GM18951 (cell line): ENCODE measurements around the gene CFAP99.

ENCODE experiments used
- POLR2A ChIP-seq: IDR thresholded peaks from 4 replicates; pipeline ENCODE4 v1.6.1; 2011; ENCODE audit warnings: mild to moderate bottlenecking; ENCODE audit not compliant: insufficient read length, insufficient read depth; ENCODE audit errors: extremely low read depth
- in situ Hi-C: fragments of 300-500 bp; cut with MboI; formaldehyde crosslinking; loops from one replicate; pipeline ENCODE4 v1.12.0; 2022; ENCODE audit warnings: low sequenced_read_pairs, mixed read lengths, inconsistent platforms; ENCODE audit not compliant: unreplicated experiment

Gene CFAP99

DNA sequence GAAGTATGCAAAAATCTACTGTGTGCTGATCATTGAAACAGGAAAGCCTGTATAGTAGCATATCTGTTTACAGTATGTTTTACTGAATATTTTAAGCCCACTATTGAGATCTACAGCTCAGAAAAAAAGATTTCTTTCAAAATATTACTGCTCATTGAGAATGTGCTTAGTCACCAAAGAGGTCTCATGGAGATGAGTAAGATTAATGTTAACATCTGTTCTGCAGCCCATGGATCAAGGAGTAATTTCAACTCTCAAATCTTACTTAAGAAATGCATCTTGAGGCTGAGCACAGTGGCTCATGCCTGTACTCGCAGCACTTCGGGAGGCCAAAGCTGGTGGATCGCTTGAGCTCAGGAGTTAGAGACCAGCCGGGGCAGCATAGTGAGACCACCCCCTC is 53.4 kb downstream of the CFAP99 start:
- in situ Hi-C loops, result no loop called here
- TF ChIP-seq POLR2A, result no peak

- TF ChIP-seq POLR2A, result no peak
- in situ Hi-C loops, result no loop called here
Observed at GRCh38 chr4:2478229-2478628, 59.5 kb downstream of the CFAP99 start.

- in situ Hi-C loops, result no loop called here
- TF ChIP-seq POLR2A, result no peak
Observed at GRCh38 chr4:2480649-2481048, 61.9 kb downstream of the CFAP99 start.

DNA sequence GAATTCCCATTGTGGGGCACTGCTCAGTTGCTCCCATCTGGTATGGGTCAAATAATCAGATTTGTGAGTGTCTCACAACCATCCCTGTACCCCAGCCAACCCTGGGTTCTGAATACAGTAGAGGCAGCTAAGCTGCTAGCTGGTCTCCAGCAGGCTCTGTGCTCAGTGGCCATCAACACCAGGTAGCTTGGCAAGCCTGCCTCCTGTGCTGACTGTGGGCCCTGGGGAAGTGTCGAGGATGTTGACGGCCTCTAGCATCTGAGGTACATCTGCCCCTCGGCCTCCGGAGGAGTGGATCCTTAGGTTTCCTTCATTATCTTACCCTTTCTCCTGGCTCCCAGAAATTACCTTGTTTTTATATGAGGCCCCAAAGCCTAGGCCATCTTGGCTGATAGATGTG is 63.4 kb downstream of the CFAP99 start:
- no peak for TF ChIP-seq POLR2A
- in situ Hi-C loops, result no loop called here

DNA sequence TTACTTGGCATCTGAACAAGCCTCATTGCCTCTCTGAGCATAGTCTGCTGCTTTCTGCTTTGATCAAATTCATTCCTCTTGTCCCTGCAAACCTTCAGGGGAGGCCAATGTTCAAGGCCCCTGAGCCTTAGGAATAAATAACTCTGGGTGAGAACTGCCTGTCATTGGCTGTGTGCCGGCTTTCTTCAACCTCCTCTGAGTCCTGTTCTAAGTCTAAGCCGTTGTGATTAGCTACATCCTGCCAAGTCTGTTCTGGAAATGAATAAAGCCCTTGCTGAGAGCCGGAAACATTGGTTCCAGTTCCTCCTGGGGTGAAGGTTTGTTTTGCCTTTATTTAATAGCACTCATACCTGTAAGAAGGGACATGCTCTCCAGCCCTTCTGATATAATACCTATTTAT is 63.9 kb downstream of the CFAP99 start:
- in situ Hi-C loops, result no loop called here

DNA sequence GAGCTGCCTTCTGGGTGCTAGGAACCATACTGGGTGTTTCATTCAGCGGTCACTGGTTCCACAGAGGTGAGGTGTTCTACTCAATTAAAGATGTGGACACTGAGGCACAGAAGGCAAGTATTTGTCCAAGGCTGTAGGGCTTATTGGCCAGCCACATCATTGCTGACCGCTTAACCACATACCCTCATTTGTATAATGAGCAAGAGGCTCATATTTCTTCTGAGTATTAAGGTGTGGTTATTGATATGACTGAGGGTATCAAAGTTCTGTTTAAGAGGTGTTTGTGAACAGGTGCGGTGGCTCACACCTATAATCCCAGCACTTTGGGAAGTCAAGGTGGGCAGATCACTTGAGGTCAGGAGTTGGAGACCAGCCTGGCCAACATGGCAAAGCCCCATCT is 64.5 kb downstream of the CFAP99 start:
- no peak for TF ChIP-seq POLR2A
- in situ Hi-C loops, result no loop called here

More for the DNA sequence above, 63.9 kb downstream of the CFAP99 start:
- TF ChIP-seq POLR2A, result no peak

DNA sequence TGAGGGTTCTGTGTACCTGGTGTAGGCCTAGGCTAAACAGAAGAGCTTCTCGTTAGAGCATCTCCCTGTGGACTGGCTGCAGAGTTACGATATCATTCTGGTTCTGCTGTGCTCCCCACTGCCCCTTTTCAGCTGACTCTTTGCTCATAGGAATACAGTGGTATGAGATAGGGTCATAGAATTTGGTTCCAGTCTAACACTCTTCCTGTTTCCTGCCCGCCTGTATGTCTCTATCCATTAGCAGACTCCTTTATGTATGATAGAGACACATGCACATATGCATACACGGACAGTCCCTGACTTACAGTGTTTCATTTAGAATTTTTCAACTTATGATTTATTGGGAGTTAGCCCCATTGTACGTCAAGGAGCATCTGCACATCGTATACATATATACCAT is 65.4 kb downstream of the CFAP99 start:
- in situ Hi-C loops, result no loop called here

DNA sequence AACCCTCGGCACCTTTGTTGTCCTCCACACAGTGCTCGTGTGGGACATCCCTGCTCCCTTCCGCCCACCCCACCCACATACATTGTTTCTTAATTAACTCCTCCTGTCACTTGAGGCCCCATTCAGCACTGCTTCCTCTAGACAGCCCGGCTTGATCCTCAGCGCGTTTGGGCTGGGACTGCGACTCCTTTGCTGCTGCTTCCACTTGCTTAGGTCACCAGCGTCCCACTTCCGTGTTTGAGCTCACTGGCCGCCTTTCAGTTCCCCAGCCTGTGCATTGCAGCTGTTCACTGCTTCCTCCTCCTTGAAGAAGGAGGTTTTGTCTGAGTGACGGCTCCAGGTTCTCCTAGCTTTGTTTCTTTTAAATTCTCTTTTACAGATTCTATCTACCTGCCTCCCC is 66.2 kb downstream of the CFAP99 start:
- in situ Hi-C loops, result no loop called here

More for the DNA sequence above, 65.4 kb downstream of the CFAP99 start:
- TF ChIP-seq POLR2A, result no peak

GRCh38 chr4:2485956-2486355 is 67.2 kb downstream of the CFAP99 start:
- in situ Hi-C loops, result no loop called here
- no peak for TF ChIP-seq POLR2A

More for the DNA sequence above, 66.2 kb downstream of the CFAP99 start:
- no peak for TF ChIP-seq POLR2A

- in situ Hi-C loops, result no loop called here
- no peak for TF ChIP-seq POLR2A
Observed at GRCh38 chr4:2486981-2487380, 68.2 kb downstream of the CFAP99 start.

DNA sequence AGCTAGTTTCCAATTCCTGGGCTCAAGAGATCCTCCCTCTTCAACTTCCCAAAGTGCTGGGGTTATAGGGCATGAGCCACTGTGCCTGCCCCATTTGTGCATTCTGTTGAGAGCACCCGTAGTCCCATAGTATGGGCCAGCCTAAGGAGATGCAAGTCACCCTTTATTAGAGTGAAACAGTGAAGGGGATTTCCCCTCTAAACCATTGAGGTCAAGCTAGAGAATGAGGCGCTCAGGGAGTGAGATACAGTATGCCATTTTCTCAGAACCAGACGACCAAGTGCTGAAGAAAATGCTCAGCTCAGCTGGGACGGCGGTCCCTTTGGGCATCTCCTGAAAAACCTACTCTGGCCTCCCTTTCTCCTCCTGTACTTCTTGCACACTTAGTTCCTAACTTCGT is 68.9 kb downstream of the CFAP99 start:
- in situ Hi-C loops, result no loop called here
- no peak for TF ChIP-seq POLR2A

GRCh38 chr4:2489081-2489805 is 70.5 kb downstream of the CFAP99 start:
- TF ChIP-seq POLR2A, result no peak
- in situ Hi-C loops, result no loop called here

- TF ChIP-seq POLR2A, result no peak
- in situ Hi-C loops, result no loop called here
Observed at GRCh38 chr4:2489841-2490552, 71.2 kb downstream of the CFAP99 start.

DNA sequence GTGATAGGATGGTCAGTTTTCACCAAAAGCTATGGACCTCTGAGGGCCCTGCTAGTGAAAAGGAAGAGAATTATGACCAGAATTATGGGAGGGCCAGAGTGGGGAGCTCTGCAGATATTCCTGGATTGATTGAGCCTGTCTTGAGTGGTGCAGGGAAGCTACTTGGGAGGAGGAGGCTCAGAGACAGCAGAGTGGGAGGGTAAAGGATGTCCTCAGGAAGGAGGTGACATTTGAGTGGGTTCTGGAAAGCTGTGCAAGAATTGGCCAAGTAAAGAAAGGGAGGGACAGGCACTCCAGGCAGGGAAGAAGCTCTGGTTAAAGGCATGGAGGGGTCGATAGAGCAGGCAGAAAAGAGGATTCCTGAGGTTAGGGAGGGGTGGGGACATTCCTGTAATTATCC is 74.2 kb downstream of the CFAP99 start:
- no peak for TF ChIP-seq POLR2A
- in situ Hi-C loops, result no loop called here
